Activated CD8-positive, alpha-beta memory T cell treated with anti-CD3 and anti-CD28 coated beads for 4 hours (primary cell): ENCODE results near the gene RADIL.
"Not testable (repeated sequence)": the region's sequence is repeated elsewhere in the genome, so short reads cannot be mapped to it uniquely, and the experiment has no call there.

Source experiments
- DNase-seq, 2 donors: peaks; one replicate each; pipeline ENCODE4 v3.0.0-alpha.2; 2020; ENCODE audit warnings: low read depth in 2 of 2

The RADIL gene

GRCh38 chr7:4883372-4884144, at the start of gene RADIL:
Gene RADIL (minus strand): TSS chr7:4883716. CDS start chr7:4878139, 5,577 bp downstream.
- DNase-seq: peak; percentile 52 to 71

GRCh38 chr7:4931943-4932342, 48.4 kb upstream of the RADIL start:
- DNase-seq: no peak

- no peak for DNase-seq
Observed at GRCh38 chr7:4929005-4929404, 45.5 kb upstream of the RADIL start.

- no peak for DNase-seq
Observed at GRCh38 chr7:4928445-4928844, 44.9 kb upstream of the RADIL start.

GRCh38 chr7:4919969-4920766, 36.7 kb upstream of the RADIL start:
- no peak for DNase-seq

- DNase-seq: no peak
Observed at GRCh38 chr7:4916113-4916512, 32.6 kb upstream of the RADIL start.

- DNase-seq: no peak
Observed at GRCh38 chr7:4911111-4911828, 27.8 kb upstream of the RADIL start.

- no peak for DNase-seq
Observed at GRCh38 chr7:4906682-4907081, 23.2 kb upstream of the RADIL start.

GRCh38 chr7:4905171-4905570, 21.7 kb upstream of the RADIL start:
- DNase-seq: no peak

- DNase-seq: no peak
Observed at GRCh38 chr7:4904346-4904745, 20.8 kb upstream of the RADIL start.

GRCh38 chr7:4895766-4896165, 12.2 kb upstream of the RADIL start:
- DNase-seq: no peak

- DNase-seq: no peak
Observed at GRCh38 chr7:4894482-4894881, 11.0 kb upstream of the RADIL start.

GRCh38 chr7:4893929-4894475, 10.5 kb upstream of the RADIL start:
- no peak for DNase-seq

- not testable (repeated sequence) for DNase-seq
Observed at GRCh38 chr7:4893188-4893587, 9.7 kb upstream of the RADIL start.

- not testable (repeated sequence) for DNase-seq
Observed at GRCh38 chr7:4891522-4891921, 8.0 kb upstream of the RADIL start.

GRCh38 chr7:4889682-4890081, 6.2 kb upstream of the RADIL start:
- DNase-seq: no peak

- no peak for DNase-seq
Observed at GRCh38 chr7:4888161-4888560, 4.6 kb upstream of the RADIL start.

GRCh38 chr7:4886671-4887070, 3.2 kb upstream of the RADIL start:
- no peak for DNase-seq

GRCh38 chr7:4885317-4885807, 1.8 kb upstream of the RADIL start:
- DNase-seq: no peak

- no peak for DNase-seq
Observed at GRCh38 chr7:4884164-4884563, 648 bp upstream of the RADIL start.

GRCh38 chr7:4883033-4883371, 514 bp downstream of the RADIL start:
- no peak for DNase-seq
